ENCODE measurements around the gene MRPL45. TPM values are rescaled to one million over a fixed set of nuclear protein-coding genes. Genes with fewer than 3 reads are reported as not detected.

MRPL45 gene
- polyA plus RNA-seq, 1 donor from 2014 or later, result 27.5 TPM

DNA sequence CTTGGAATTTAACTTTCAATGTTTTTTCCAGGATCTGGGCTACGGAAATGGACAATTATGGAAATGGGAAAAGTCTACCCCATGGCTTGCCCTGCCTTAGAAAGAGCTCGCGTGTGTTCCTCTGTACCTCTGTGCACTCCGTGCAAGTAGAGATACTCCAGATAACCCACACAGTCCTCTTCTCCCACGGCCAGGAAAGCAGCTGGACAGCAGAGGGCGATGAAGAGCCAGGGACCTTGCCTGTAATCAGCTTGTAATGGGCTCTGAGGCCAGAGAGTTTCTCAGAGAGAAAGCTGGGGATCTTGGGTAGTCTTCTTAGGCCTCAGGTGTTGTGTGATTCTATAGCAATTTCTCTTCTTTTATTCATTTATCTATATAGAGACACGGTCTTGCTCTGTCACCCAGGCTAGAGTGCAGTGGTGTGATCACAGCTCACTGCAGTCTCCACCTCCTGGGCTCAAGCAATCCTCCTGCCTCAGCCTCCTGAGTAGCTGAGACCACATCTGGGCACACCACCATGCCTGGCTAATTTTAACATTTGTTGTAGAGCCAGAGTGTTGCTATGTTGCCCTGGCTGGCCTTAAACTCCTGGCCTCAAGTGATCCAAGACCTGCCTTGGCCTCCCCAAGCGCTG, 52.2 kb downstream of the MRPL45 start:
- Histone ChIP-seq H3K9me3 (ENCODE audit: low read length) (no peaks in the 10 kb centered on the region), H4K20me1 (ENCODE audit: insufficient read depth) (peaks cover 4% of the 10 kb centered on the region), H3K27ac (ENCODE audit: low read length) (no peak overlapping the region), H3K79me2 (replicated peaks; ENCODE audit: insufficient read depth, low read length) (peaks cover 17% of the 10 kb centered on the region), H3K9ac (ENCODE audit: low read length) (no peak overlapping the region), H3K4me2 (ENCODE audit: low read length) (no peak overlapping the region), H3K9me2 (ENCODE audit: insufficient read depth, low read length) (no peaks in the 10 kb centered on the region), H3K36me3 (ENCODE audit: insufficient read depth, low read length) (no peaks in the 10 kb centered on the region), H2AFZ (ENCODE audit: low read depth, low read length) (no peak overlapping the region), H3K4me3 (ENCODE audit: low read length) (no peak overlapping the region), H3F3A (ENCODE audit: insufficient read depth, low read length, poor library complexity, severe bottlenecking) (no peaks in the 10 kb centered on the region), H3K27me3 (ENCODE audit: insufficient read depth, low read depth, low read length) (no peaks in the 10 kb centered on the region)
- peak; percentile 92 for TF ChIP-seq SMC3 (conservative IDR thresholded peaks at IDR 0.05; ENCODE audit: poor library complexity)
- TF ChIP-seq TAF1 (IDR thresholded peaks at IDR 0.05; ENCODE audit: low read depth), result no peak
- no peak for TF ChIP-seq EZH2 (IDR thresholded peaks at IDR 0.05; ENCODE audit: borderline replicate concordance, insufficient read depth, low read length, poor library complexity, severe bottlenecking)
- peak; percentile 79 for TF ChIP-seq RAD21 (conservative IDR thresholded peaks at IDR 0.05)
- TF ChIP-seq, protein P1, sequence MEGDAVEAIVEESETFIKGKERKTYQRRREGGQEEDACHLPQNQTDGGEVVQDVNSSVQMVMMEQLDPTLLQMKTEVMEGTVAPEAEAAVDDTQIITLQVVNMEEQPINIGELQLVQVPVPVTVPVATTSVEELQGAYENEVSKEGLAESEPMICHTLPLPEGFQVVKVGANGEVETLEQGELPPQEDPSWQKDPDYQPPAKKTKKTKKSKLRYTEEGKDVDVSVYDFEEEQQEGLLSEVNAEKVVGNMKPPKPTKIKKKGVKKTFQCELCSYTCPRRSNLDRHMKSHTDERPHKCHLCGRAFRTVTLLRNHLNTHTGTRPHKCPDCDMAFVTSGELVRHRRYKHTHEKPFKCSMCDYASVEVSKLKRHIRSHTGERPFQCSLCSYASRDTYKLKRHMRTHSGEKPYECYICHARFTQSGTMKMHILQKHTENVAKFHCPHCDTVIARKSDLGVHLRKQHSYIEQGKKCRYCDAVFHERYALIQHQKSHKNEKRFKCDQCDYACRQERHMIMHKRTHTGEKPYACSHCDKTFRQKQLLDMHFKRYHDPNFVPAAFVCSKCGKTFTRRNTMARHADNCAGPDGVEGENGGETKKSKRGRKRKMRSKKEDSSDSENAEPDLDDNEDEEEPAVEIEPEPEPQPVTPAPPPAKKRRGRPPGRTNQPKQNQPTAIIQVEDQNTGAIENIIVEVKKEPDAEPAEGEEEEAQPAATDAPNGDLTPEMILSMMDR (IDR thresholded peaks at IDR 0.05; ENCODE audit: poor library complexity, severe bottlenecking), result peak; percentile 85

- Histone ChIP-seq H3K27ac (ENCODE audit: low read length) (no peak overlapping the region), H2AFZ (ENCODE audit: low read depth, low read length) (no peak overlapping the region), H3K4me3 (ENCODE audit: low read length) (no peak overlapping the region), H3K9me2 (ENCODE audit: insufficient read depth, low read length) (no peaks in the 10 kb centered on the region), H3K27me3 (ENCODE audit: insufficient read depth, low read depth, low read length) (no peaks in the 10 kb centered on the region), H3K9ac (ENCODE audit: low read length) (no peak overlapping the region), H3K9me3 (ENCODE audit: low read length) (no peaks in the 10 kb centered on the region), H3K79me2 (replicated peaks; ENCODE audit: insufficient read depth, low read length) (peaks cover 25% of the 10 kb centered on the region), H3K36me3 (ENCODE audit: insufficient read depth, low read length) (no peaks in the 10 kb centered on the region), H4K20me1 (ENCODE audit: insufficient read depth) (peaks cover 4% of the 10 kb centered on the region), H3K4me2 (ENCODE audit: low read length) (no peak overlapping the region), H3F3A (ENCODE audit: insufficient read depth, low read length, poor library complexity, severe bottlenecking) (no peaks in the 10 kb centered on the region)
- TF ChIP-seq EP300 (conservative IDR thresholded peaks at IDR 0.05; ENCODE audit: poor library complexity, severe bottlenecking), result no peak
- no peak for TF ChIP-seq RAD21 (conservative IDR thresholded peaks at IDR 0.05)
- TF ChIP-seq, protein P1 (IDR thresholded peaks at IDR 0.05; ENCODE audit: poor library complexity, severe bottlenecking), result no peak
- TF ChIP-seq POLR2AphosphoS5 (IDR thresholded peaks at IDR 0.05), result no peak
- no peak for TF ChIP-seq TAF1 (IDR thresholded peaks at IDR 0.05; ENCODE audit: low read depth)
- TF ChIP-seq MXI1 (conservative IDR thresholded peaks at IDR 0.05; ENCODE audit: poor library complexity, severe bottlenecking), result no peak
- no peak for TF ChIP-seq REST (IDR thresholded peaks at IDR 0.05; ENCODE audit: borderline replicate concordance)
- no peak for TF ChIP-seq SMC3 (conservative IDR thresholded peaks at IDR 0.05; ENCODE audit: poor library complexity)
- TF ChIP-seq EZH2 (IDR thresholded peaks at IDR 0.05; ENCODE audit: borderline replicate concordance, insufficient read depth, low read length, poor library complexity, severe bottlenecking), result no peak
Measured at GRCh38 chr17:38350035-38350434, 53.1 kb downstream of the MRPL45 start.

All from neural cell (in vitro differentiated cells).